Measurements from ENCODE around the gene YWHAQ.
"Not testable (repeated sequence)": the region's sequence is repeated elsewhere in the genome, so short reads cannot be mapped to it uniquely, and the experiment has no call there.

The YWHAQ gene

DNA sequence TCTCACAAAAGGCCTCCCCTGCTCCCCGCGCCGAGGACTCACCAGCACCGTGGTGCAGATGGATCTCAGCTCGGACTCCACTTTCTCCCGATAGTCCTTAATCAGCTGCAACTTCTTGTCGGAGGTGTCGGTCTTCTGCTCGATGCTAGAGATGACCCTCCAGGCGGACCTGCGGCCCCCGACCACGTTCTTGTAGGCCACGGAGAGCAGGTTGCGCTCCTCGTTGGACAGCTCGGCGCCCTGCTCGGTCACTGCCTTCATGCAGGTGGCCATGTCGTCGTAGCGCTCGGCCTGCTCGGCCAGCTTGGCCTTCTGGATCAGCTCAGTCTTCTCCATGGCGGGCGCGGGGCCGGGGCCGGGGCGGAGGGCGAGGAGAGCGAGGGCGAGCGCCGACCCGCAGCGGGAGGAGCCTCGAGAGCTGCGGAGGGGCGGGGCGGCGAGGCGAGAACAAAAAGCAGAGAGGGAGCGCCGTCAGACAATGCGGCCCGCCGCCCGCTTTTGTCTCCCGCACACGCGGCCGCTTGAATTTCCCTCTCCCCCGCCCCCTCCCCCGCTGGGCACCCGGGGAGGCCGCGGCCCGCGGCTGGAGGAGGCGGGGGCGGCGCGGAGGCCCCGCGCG is 571 bp downstream of the YWHAQ start:
- peak; percentile 92 for DNase-seq

- no peak for DNase-seq
These were observed 1.3 kb downstream of the YWHAQ start for GRCh38 chr2:9629222-9630116.

GRCh38 chr2:9627310-9627709 is 3.5 kb downstream of the YWHAQ start:
- peak; percentile 68 for DNase-seq

DNA sequence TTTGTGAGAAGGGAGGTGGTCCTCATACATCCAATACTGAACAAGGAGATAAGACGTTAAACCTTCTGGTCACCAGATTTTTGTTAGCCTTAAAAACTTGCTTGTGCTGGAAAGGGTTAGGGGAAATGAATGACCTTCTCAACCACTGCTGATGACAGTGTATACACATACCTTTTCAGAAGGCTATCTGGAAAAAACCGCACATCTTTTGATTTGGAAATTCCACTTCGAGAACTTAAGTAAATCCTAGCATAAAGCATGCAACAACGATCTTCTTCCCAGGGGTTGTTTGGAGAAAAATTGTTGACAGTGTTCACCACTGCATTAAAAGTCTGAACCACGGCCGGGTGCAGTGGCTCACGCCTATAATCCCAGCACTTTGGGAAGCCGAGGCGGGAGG is 7.6 kb downstream of the YWHAQ start:
- DNase-seq: no peak

- not testable (repeated sequence) for DNase-seq
These were observed 9.1 kb downstream of the YWHAQ start for GRCh38 chr2:9621655-9622054.

- DNase-seq: no peak
These were observed 12.4 kb downstream of the YWHAQ start for GRCh38 chr2:9618410-9618809.

DNA sequence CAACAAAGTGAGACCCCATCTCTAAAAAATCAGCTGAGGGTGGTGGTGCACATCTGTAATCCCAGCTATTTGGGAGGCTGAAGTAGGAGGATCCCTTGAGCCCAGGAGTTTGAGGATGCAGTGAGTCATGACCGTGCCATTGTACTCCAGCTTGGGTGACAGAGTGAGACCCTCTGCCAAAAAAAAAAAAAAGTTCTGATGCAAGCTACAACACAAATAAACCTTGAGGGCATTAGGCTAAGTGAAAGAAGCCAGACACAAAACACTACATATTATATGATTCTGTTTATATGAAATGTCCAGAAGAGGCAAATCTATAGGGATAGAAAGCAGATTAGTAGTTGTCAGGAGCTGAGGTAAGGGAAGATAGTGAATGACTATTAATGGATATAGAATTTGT is 13.0 kb downstream of the YWHAQ start:
- DNase-seq: no peak

- DNase-seq: no peak
These were observed 13.5 kb downstream of the YWHAQ start for GRCh38 chr2:9617296-9617695.

- DNase-seq: no peak
These were observed 16.2 kb downstream of the YWHAQ start for GRCh38 chr2:9614562-9614961.

DNA sequence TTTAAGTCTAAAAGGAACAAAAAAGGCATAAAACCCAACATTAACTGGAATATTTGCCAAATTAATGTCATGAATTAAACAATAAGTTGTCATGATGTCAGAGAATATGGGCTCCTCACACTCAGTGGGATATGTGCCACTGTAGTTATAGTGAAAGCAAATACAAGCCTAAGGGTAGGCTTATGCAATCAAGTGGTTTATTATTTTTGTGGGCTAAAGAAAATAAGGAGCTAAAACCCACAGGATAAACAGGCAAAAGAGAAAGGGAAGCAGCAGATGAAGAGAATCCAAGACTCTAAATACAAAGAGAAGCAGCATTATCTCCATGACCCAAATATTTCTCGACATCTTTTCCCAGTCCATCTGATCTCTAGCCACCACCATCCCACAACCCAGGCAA is 17.5 kb downstream of the YWHAQ start:
- DNase-seq: no peak

DNA sequence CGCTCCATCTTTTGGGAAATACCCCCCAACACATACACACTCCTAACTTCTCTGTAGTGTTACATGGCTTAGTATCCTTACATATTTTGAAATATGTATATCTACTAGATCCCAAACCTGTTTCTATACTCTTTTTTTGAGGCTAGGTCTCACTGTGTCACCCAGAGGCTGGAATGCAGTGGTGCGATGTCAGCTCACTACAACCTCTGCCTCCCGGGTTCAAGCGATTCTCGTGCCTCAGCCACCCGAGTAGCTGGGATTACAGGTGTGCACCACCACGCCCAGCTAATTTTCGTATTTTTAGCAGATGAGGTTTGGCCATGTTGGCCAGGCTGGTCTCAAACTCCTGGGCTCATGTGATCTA is 19.3 kb downstream of the YWHAQ start:
- DNase-seq: not testable (repeated sequence)

DNA sequence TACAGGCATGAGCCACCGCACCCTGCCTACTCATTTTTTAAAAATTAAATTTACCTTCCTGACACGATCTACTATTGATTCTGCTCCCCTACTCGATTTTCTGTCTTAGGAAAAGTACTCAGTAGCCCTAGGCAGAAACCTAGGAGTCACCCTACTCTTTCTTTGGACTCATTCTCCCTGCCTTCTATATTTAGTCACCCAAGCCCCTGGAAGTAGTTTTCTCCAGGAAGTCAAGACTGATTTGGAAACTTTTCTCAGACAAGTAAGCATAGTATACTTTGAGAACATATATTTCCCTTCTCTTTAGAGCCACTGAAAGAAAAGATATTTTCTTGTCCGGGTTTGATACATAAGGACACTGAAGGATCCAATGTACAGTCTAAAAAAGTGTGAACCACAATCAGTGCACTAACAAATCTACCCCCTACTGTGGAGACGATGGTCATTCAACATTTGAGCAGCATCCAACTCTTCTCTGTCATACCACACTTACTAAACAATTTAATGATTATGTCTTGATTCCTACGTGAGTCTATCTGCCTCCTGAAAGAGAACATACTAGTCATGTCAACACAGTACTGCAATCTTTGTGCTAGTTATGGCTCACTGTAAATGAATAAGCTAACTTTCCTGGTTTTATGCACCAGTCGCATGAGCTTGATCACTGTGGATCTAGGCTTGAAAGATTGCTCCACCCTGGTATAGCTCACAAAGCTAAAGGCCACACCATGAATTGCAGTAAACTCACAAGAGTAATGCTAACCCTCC is 19.8 kb downstream of the YWHAQ start:
- no peak for DNase-seq

- DNase-seq: not testable (repeated sequence)
These were observed 22.3 kb downstream of the YWHAQ start for GRCh38 chr2:9608491-9608890.

GRCh38 chr2:9602412-9602811 is 28.4 kb downstream of the YWHAQ start:
- no peak for DNase-seq

DNA sequence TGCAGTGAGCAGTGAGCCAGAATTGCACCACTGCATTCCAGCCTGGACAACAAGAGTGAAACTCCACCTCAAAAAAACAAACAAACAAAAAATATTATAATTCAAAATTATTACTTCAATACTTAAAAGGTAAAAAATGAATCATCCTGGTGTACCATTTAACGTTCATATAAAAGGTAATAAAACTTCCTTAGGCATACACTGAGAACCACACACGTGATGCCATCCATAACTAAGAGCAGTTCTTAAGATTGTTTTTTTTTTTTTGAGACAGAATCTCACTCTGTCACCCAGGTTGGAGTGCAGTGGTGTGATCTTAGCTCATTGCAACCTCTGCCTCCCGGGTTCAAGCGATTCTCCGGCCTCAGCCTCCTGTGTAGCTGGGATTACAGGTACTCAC is 29.4 kb downstream of the YWHAQ start:
- no peak for DNase-seq

GRCh38 chr2:9599430-9599829 is 31.4 kb downstream of the YWHAQ start:
- no peak for DNase-seq

DNA sequence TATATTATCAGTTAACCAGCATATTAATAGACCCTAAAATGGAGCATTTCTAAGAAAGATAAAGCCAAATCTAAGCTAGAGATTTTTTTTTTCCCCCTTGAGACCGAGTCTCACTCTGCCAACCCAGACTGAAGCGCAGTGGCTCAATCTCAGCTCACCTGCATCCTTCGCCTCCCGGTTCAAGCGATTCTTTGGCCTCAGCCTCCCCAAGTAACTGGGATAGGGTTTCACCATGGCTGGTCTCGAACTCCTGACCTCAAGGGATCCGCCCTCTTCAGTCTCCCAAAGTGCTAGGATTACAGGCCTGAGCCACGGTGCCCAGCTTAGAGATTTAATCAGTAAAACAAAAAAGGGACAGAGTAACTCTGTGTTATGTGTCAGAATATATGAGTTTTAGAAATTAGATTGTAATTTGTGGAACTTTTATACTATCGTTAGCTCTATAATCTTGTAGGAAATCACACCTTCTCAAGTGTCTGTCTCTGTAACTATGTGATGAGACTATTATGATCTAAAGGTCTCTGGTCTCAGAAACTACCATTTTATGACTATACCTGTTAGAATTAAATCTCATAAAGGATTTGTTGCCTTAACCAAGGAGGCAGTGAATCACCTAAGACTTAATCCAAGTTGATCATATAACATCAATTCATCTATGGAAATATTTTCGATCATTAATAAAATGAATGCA is 34.0 kb downstream of the YWHAQ start:
- DNase-seq: no peak

GRCh38 chr2:9595746-9596145 is 35.1 kb downstream of the YWHAQ start:
- DNase-seq: no peak

DNA sequence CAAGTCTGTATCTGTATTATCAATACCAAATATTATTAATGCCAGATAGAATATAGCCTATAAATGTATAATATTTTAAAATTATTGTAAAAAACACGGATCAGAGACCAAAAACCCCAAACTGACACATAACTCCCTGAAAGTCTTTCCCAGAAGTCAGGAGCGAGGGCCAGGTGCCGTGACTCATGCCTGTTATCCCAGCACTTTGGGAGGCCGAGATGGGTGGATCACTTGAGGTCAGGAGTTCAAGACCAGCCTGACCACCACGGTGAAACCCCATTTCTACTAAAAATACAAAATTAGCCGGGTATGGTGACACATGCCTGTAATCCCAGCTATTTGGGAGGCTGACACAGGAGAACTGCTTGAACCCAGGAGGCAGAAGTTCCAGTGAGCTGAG is 35.5 kb downstream of the YWHAQ start:
- DNase-seq: not testable (repeated sequence)

- DNase-seq: no peak
These were observed 36.3 kb downstream of the YWHAQ start for GRCh38 chr2:9594366-9595054.

GRCh38 chr2:9593925-9594324 is 36.9 kb downstream of the YWHAQ start:
- DNase-seq: no peak

- no peak for DNase-seq
These were observed 38.1 kb downstream of the YWHAQ start for GRCh38 chr2:9592699-9593098.

GRCh38 chr2:9590641-9591040 is 40.2 kb downstream of the YWHAQ start:
- DNase-seq: no peak
